CD4-positive, alpha-beta memory T cell (primary cell): Measurements from ENCODE around the gene ZMIZ1. TPM values are rescaled to one million over a fixed set of nuclear protein-coding genes. Genes with fewer than 3 reads are reported as not detected.
A peak's percentile ranks its signal among the peaks of the same experiment; 100 is the strongest.

Experiments used
- CTCF ChIA-PET: fragments of 350-600 bp; sonication (Branson Sonifier 250); formaldehyde crosslinking; loops from one replicate; lab custom pipeline; 2021; ENCODE audit warnings: inconsistent platforms; ENCODE audit not compliant: partially characterized antibody; lab: Charles Lee
- POLR2A ChIA-PET: fragments of 350-600 bp; sonication (Branson Sonifier 250); formaldehyde crosslinking; loops from one replicate; lab custom pipeline; 2021; ENCODE audit not compliant: partially characterized antibody; lab: Charles Lee
- DNase-seq, 5 donors: peaks; one replicate each; pipeline versions ENCODE4 v3.0.0 to v3.0.0-alpha.2; 2020 to 2022; ENCODE audit warnings: mixed read lengths in 1 of 5
- H3K27ac ChIP-seq: one replicate; pipeline ENCODE4 v1.7.0; 2013; ENCODE audit warnings: low read depth, low read length
- H3K27me3 ChIP-seq: 2 replicates; pipeline ENCODE4 v1.7.0; 2013; ENCODE audit warnings: mild to moderate bottlenecking, low read length, moderate library complexity; ENCODE audit not compliant: insufficient read depth
- H3K36me3 ChIP-seq: 2 replicates; pipeline ENCODE4 v1.7.0; 2013; ENCODE audit warnings: mild to moderate bottlenecking, low read length, moderate library complexity; ENCODE audit not compliant: insufficient read depth
- H3K4me1 ChIP-seq: 2 replicates; pipeline ENCODE4 v1.7.0; 2013; ENCODE audit warnings: mild to moderate bottlenecking, low read length, moderate library complexity; ENCODE audit not compliant: insufficient read depth
- H3K4me3 ChIP-seq, 2 donors: one replicate each; pipeline ENCODE4 v1.7.0; 2013; ENCODE audit warnings: low read length in 2 of 2, mild to moderate bottlenecking in 1 of 2
- H3K9me3 ChIP-seq, 2 donors: one replicate each; pipeline ENCODE4 v1.7.0; 2013; ENCODE audit warnings: low read length in 2 of 2, control low read depth in 1 of 2; ENCODE audit not compliant: control insufficient read depth in 1 of 2
- H3K27ac Mint-ChIP-seq, 7 donors: one replicate each; pipeline ENCODE4 v1.8.0; 2020 to 2021; ENCODE audit warnings: mixed read lengths in 7 of 7, mild to moderate bottlenecking in 6 of 7, inconsistent platforms in 3 of 7, moderate library complexity in 3 of 7
- H3K27me3 Mint-ChIP-seq, 2 donors: one replicate each; pipeline ENCODE4 v1.8.0; 2020 to 2021; ENCODE audit warnings: mixed read lengths in 2 of 2
- H3K36me3 Mint-ChIP-seq, 2 donors: one replicate each; pipeline ENCODE4 v1.8.0; 2020 to 2021; ENCODE audit warnings: mixed read lengths in 2 of 2, inconsistent platforms in 1 of 2, mild to moderate bottlenecking in 1 of 2
- H3K4me1 Mint-ChIP-seq, 4 donors: one replicate each; pipeline ENCODE4 v1.8.0; 2020 to 2021; ENCODE audit warnings: mixed read lengths in 4 of 4, mild to moderate bottlenecking in 1 of 4
- H3K4me3 Mint-ChIP-seq, 8 donors: one replicate each; pipeline ENCODE4 v1.8.0; 2020 to 2021; ENCODE audit warnings: mixed read lengths in 8 of 8, mild to moderate bottlenecking in 7 of 8, moderate library complexity in 6 of 8, inconsistent platforms in 3 of 8
- H3K9me3 Mint-ChIP-seq, 8 donors: one replicate each; pipeline ENCODE4 v1.8.0; 2020 to 2021; ENCODE audit warnings: mixed read lengths in 8 of 8, mild to moderate bottlenecking in 5 of 8, inconsistent platforms in 3 of 8, moderate library complexity in 1 of 8
- intact Hi-C: fragments of 100-400 bp; cut with micrococcal nuclease; formaldehyde crosslinking; loops from one replicate; pipeline ENCODE4 v1.15.1; 2023
- polyA plus RNA-seq, 2 donors: library from polyadenylated mRNA; unstranded; fragments of 300-500 nt; fragmentation: Illumina TruSeq; gene quantifications; one replicate each; pipeline ENCODE4 v1.2.3, GENCODE V29; 2021
- total RNA-seq, 2 experiments: library from RNA; stranded (reverse); gene quantifications; one replicate each; pipeline ENCODE4 v1.2.3, GENCODE V29; 2021

Gene ZMIZ1
- total and polyA plus RNA-seq, 4 experiments from 2014 or later = 0.58 to 25.4 (median 14.0) TPM

DNA sequence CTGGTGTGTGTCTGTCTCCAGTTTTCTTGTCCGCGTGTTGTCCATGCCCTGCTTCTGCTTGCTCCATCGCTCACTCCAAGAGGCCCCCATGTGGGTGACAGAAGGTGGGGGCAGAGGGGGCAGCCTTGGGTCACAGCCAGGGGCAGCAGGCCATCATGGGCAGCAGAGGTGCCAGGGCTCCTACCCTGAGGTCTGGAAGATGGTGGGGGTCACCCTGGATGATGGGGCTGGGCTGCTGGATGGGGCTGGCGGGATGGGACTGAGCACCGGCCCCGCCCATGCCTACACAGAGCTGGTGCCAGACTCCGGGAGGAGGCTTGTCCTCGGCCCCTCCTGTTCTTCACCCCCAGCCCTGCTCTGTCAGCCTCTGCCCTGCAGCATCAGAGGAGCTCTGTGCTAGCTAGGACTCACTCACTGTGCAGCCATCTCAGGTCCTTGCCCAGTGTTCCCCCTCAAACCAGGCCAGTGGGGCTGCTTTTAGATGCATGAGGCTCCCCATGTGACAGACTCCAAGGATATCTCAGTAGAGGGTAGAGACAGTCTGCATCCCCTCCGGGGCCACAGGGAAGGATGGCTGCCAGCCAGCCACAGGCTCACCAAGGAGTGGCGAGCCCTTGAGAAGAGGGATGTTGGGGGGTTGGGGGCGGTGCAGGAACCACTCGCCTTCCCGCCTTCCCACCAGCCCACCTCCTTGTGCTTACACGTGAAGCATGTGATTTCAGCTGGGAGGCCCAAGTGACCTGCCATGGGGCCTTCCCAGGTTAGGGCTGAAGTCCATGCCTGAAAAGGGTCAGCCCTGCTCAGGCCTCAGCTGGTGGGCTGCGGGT lies 243.0 kb downstream of the ZMIZ1 start:
- intact Hi-C loops = no loop called here
- DNase-seq = peak in 1 of 5 donors; percentile 11
- ChIA-PET POLR2A (interaction anchor here (1.0 kb wide), 1 partner anchor 11 kb away, joined by 5 read pairs; no protein-coding TSS in a partner anchor), CTCF (no interaction called here)
- H3K36me3 Mint-ChIP-seq = peaks cover 15 to 32% of the 10 kb centered on the region in 2 donors
- no peak overlapping the region for H3K27ac ChIP-seq
- H3K4me1 Mint-ChIP-seq = peaks cover 8 to 18% (median 10%) of the 10 kb centered on the region in 4 donors
- H3K27me3 Mint-ChIP-seq = no peaks in the 10 kb centered on the region
- peaks cover 12% of the 10 kb centered on the region for H3K36me3 ChIP-seq
- peaks cover 16% of the 10 kb centered on the region for H3K4me1 ChIP-seq
- H3K4me3 ChIP-seq = no peak overlapping the region
- no peaks in the 10 kb centered on the region for H3K27me3 ChIP-seq
- no peak overlapping the region for H3K4me3 Mint-ChIP-seq
- no peaks in the 10 kb centered on the region for H3K9me3 Mint-ChIP-seq
- no peaks in the 10 kb centered on the region for H3K9me3 ChIP-seq
- no peak overlapping the region for H3K27ac Mint-ChIP-seq

DNA sequence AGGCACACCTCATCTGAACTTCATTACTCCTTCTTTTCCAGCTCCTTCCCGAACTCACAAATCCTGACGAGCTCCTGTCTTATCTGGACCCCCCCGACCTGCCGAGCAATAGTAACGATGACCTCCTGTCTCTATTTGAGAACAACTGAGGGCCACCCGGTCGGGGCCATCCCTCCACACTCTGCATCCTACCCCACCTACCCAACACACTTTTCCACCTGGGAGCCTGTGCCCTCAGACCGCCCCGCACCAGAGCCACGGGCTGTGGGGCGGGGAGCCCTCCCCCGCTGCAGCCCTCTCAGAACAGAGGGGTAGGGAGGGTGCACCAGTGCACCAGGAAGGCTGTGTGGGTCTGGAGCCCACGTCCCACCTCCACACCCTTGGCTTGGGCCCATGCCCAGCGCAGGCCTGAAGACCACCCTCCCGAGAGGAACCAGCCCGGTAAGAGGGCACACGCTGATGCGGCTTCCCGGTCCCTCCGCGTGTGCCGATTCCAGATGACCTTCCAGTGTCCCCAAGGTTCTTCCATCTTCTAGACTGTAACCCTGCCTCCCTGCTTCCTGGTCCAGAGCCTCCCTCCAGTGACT lies 243.9 kb downstream of the ZMIZ1 start:
- no peak overlapping the region for H3K27ac ChIP-seq
- Mint-ChIP-seq H3K9me3 (peaks cover 0 to 3% (median 2%) of the 10 kb centered on the region in 8 donors), H3K4me3 (no peak overlapping the region), H3K36me3 (peaks cover 13 to 26% of the 10 kb centered on the region in 2 donors), H3K27ac (peak overlapping the region in 1 of 7 donors; percentile 81), H3K4me1 (peaks cover 16 to 27% (median 19%) of the 10 kb centered on the region in 4 donors), H3K27me3 (peaks cover under 1 to 3% of the 10 kb centered on the region in 2 donors)
- H3K9me3 ChIP-seq = no peaks in the 10 kb centered on the region
- ChIA-PET CTCF (no interaction called here), POLR2A (interaction anchor here (1.0 kb wide), 1 partner anchor 10 kb away, joined by 5 read pairs; no protein-coding TSS in a partner anchor)
- no peak for DNase-seq
- H3K4me1 ChIP-seq = peaks cover 25% of the 10 kb centered on the region
- peaks cover 5% of the 10 kb centered on the region for H3K36me3 ChIP-seq
- no peaks in the 10 kb centered on the region for H3K27me3 ChIP-seq
- intact Hi-C loops = no loop called here
- H3K4me3 ChIP-seq = no peak overlapping the region

DNA sequence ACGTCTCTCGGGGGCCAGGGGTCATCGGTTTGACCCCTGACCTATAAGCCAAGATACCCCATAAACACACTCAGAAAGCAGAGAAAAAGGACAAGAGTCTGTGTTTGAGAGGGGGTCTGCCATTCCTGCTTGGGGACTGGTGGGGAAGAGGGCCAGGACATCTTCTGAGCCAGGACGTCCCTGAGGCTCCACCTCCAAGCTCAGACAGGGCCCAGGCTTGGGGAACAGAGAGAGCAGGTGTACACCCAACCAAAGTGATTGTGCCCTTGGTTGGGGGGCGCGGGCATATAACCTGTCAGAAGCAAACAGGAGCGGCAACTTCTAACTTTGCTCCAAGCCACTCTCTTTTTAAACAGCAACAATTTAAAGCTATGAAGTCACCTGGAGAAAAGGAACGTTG lies 244.6 kb downstream of the ZMIZ1 start:
- H3K27me3 Mint-ChIP-seq = peaks cover 1 to 4% of the 10 kb centered on the region in 2 donors

DNA sequence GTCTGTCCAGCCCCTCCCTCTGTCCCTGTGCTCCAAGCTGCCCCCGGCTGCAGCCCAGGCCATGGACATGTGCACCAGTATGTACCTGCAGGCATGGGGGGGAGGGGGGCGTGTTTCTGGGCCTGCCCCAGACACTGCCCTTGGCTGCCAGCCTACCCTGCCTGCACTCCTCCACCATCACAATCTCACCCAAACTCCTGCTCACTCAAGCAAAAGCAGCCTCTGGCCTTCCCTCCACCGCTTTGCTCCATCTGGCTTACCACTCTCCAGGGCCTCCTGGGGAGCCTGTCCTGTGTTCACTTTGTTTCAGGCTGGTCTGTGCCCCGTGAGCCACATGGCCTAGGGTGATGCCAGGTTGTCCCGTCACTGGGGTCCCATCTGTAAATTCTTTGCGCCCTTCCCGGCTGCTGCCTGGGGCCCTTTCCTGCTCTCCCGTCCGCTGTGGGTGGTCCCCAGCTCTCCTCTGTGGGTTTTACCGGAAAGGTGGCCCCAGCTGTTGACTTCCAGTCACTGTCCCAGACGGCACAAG lies 245.2 kb downstream of the ZMIZ1 start:
- Histone ChIP-seq H3K9me3 (no peaks in the 10 kb centered on the region), H3K4me3 (no peak overlapping the region), H3K27me3 (no peaks in the 10 kb centered on the region), H3K4me1 (peaks cover 38% of the 10 kb centered on the region), H3K36me3 (no peaks in the 10 kb centered on the region), H3K27ac (no peak overlapping the region)
- Mint-ChIP-seq H3K9me3 (peaks cover 0 to 4% (median 3%) of the 10 kb centered on the region in 8 donors), H3K4me3 (no peak overlapping the region), H3K27ac (peak overlapping the region in 1 of 7 donors; percentile 36), H3K27me3 (peaks cover 1 to 4% of the 10 kb centered on the region in 2 donors), H3K36me3 (peaks cover 5 to 18% of the 10 kb centered on the region in 2 donors), H3K4me1 (peaks cover 28 to 40% (median 31%) of the 10 kb centered on the region in 4 donors)
- DNase-seq = no peak
- intact Hi-C loops = no loop called here
- ChIA-PET POLR2A (interaction anchor here (1.5 kb wide), 1 partner anchor 9 kb away, joined by 6 read pairs; no protein-coding TSS in a partner anchor), CTCF (no interaction called here)

More for the DNA sequence above, 244.6 kb downstream of the ZMIZ1 start:
- Histone ChIP-seq H3K4me3 (no peak overlapping the region), H3K4me1 (peaks cover 31% of the 10 kb centered on the region), H3K27me3 (no peaks in the 10 kb centered on the region), H3K36me3 (no peaks in the 10 kb centered on the region), H3K9me3 (no peaks in the 10 kb centered on the region), H3K27ac (no peak overlapping the region)
- peaks cover 0 to 4% (median 3%) of the 10 kb centered on the region in 8 donors for H3K9me3 Mint-ChIP-seq
- peaks cover 9 to 22% of the 10 kb centered on the region in 2 donors for H3K36me3 Mint-ChIP-seq
- H3K4me3 Mint-ChIP-seq = no peak overlapping the region
- H3K27ac Mint-ChIP-seq = peak overlapping the region in 1 of 7 donors; percentile 76
- no peak for DNase-seq
- ChIA-PET POLR2A (no interaction called here), CTCF (no interaction called here)
- intact Hi-C loops = no loop called here
- H3K4me1 Mint-ChIP-seq = peaks cover 22 to 34% (median 25%) of the 10 kb centered on the region in 4 donors

DNA sequence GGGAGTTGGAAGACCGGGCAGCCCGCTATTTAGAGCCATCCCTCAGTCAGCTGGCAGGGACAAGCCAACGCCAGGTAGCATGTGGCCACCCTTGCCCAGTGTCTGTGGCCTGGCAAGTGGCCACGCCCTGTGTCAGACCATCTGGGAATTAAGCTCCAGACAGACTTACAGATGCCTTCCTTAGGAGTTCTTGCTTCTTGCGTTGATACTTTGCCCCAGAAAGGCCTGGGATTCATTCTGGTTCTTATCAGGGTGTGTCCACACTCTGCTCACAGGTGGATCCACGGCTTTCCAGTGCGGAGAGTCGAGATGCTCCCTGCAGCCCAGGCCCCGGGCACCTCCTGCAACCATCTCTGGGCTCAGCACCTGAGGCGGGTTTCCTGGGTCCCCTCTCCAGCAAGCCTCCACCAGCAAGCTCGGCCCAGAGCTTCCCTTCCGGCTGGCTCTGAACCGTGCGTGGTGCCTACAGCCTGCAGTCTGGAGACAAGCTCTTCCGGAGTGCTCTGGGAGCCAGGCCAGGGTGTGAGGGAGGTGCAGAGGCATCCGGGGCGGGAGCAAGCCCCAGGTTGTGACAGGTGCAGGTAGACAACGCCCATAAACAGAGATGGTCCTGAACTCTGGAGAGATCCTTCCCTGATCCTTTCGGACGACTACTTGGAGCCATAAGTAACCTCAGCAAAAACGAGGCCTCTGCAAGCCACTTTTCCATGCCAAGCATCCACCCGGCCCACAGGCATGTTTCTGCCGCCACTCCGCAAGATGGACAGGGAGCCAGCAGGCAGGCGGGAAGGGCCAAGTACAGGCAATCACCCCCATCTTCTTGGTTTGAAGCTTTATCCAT lies 246.2 kb downstream of the ZMIZ1 start:
- CTCF ChIA-PET = interaction anchor here (1.5 to 4.7 kb wide), 3 partner anchors 8 to 32 kb away, joined by 4 to 44 read pairs (median 4); partner anchors contain the start of gene PPIF
- intact Hi-C loops = no loop called here

DNA sequence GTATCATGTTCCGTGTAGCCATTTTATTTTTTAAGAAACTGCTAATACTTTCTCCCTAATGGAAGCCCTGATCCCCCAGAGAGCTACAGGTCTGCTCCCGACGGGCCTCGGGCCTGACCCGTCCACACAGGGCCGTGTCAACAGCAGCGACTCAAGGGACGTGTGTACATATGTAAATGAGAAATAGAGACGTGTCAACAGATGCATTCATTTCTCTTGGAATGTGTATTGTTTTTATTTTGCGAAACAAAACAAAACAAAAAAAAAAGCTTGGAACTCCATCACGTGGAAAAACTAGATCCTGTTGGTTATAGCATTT lies 246.8 kb downstream of the ZMIZ1 start:
- CTCF ChIA-PET = interaction anchor here (1.5 to 4.7 kb wide), 3 partner anchors 8 to 31 kb away, joined by 4 to 44 read pairs (median 4); partner anchors contain the start of gene PPIF
- Histone ChIP-seq H3K27me3 (no peaks in the 10 kb centered on the region), H3K9me3 (no peaks in the 10 kb centered on the region), H3K4me1 (peaks cover 54% of the 10 kb centered on the region), H3K27ac (no peak overlapping the region), H3K36me3 (no peaks in the 10 kb centered on the region), H3K4me3 (no peak overlapping the region)
- no peak overlapping the region for H3K4me3 Mint-ChIP-seq
- peaks cover 0 to 16% of the 10 kb centered on the region in 2 donors for H3K36me3 Mint-ChIP-seq
- H3K27me3 Mint-ChIP-seq = peaks cover 1 to 4% of the 10 kb centered on the region in 2 donors
- H3K9me3 Mint-ChIP-seq = peaks cover 0 to 4% (median 3%) of the 10 kb centered on the region in 8 donors
- peak overlapping the region in 1 of 7 donors; percentile 54 for H3K27ac Mint-ChIP-seq
- intact Hi-C loops = no loop called here
- DNase-seq = no peak
- peaks cover 44 to 56% (median 47%) of the 10 kb centered on the region in 4 donors for H3K4me1 Mint-ChIP-seq
- POLR2A ChIA-PET = interaction anchor here (0.6 to 5.2 kb wide), 4 partner anchors 8 to 114 kb away, joined by 3 to 80 read pairs (median 14); partner anchors contain the start of gene PPIF

More for the DNA sequence above, 246.2 kb downstream of the ZMIZ1 start:
- no peaks in the 10 kb centered on the region for H3K27me3 ChIP-seq
- no peaks in the 10 kb centered on the region for H3K36me3 ChIP-seq
- H3K9me3 Mint-ChIP-seq = peaks cover 0 to 4% (median 3%) of the 10 kb centered on the region in 8 donors
- no peak overlapping the region for H3K4me3 Mint-ChIP-seq
- peaks cover 1 to 4% of the 10 kb centered on the region in 2 donors for H3K27me3 Mint-ChIP-seq
- peak overlapping the region in 2 of 7 donors; percentile 42 to 54 for H3K27ac Mint-ChIP-seq
- no peak overlapping the region for H3K4me3 ChIP-seq
- H3K9me3 ChIP-seq = no peaks in the 10 kb centered on the region
- H3K36me3 Mint-ChIP-seq = peaks cover 0 to 16% of the 10 kb centered on the region in 2 donors
- POLR2A ChIA-PET = interaction anchor here (1.5 to 5.2 kb wide), 3 partner anchors 8 to 31 kb away, joined by 6 to 80 read pairs (median 25); partner anchors contain the start of gene PPIF
- H3K4me1 ChIP-seq = peaks cover 48% of the 10 kb centered on the region
- peaks cover 38 to 50% (median 42%) of the 10 kb centered on the region in 4 donors for H3K4me1 Mint-ChIP-seq
- DNase-seq = no peak
- H3K27ac ChIP-seq = no peak overlapping the region
